Measurements from ENCODE around the gene DENND6B. TPM values are rescaled to one million over a fixed set of nuclear protein-coding genes. Genes with fewer than 3 reads are reported as not detected.

The DENND6B gene
- polyA plus RNA-seq, 1 donor: 5.2 TPM

Other genes with a start within 250 kb of the DENND6B start
- 1.2 TPM for gene MLC1, start 241.6 kb downstream of the DENND6B start, polyA plus RNA-seq (ENCODE audit: insufficient read length)
- 0.82 TPM for gene MOV10L1, start 237.0 kb downstream of the DENND6B start, polyA plus RNA-seq (ENCODE audit: insufficient read length)
- gene PANX2, start 156.3 kb downstream of the DENND6B start, polyA plus RNA-seq (ENCODE audit: insufficient read length): 0.18 TPM
- gene TRABD, start 141.1 kb downstream of the DENND6B start, polyA plus RNA-seq (ENCODE audit: insufficient read length): 19.5 TPM
- 15.7 TPM for gene SELENOO, start 126.0 kb downstream of the DENND6B start, polyA plus RNA-seq (ENCODE audit: insufficient read length)
- 27.3 TPM for gene TUBGCP6, start 82.0 kb downstream of the DENND6B start, polyA plus RNA-seq (ENCODE audit: insufficient read length)
- gene HDAC10, start 75.7 kb downstream of the DENND6B start, polyA plus RNA-seq (ENCODE audit: insufficient read length): 14.5 TPM
- gene MAPK12, start 65.3 kb downstream of the DENND6B start, polyA plus RNA-seq (ENCODE audit: insufficient read length): 33.2 TPM
- gene MAPK11, start 56.6 kb downstream of the DENND6B start, polyA plus RNA-seq (ENCODE audit: insufficient read length): 5.6 TPM
- 77.0 TPM for gene PLXNB2, start 19.4 kb downstream of the DENND6B start, polyA plus RNA-seq (ENCODE audit: insufficient read length)
- 35.5 TPM for gene PPP6R2, start 16.3 kb upstream of the DENND6B start, polyA plus RNA-seq (ENCODE audit: insufficient read length)
- 39.9 TPM for gene SBF1, start 148.0 kb upstream of the DENND6B start, polyA plus RNA-seq (ENCODE audit: insufficient read length)
- 0.30 TPM for gene ADM2, start 154.5 kb upstream of the DENND6B start, polyA plus RNA-seq (ENCODE audit: insufficient read length)
- 0.15 TPM for gene MIOX, start 159.8 kb upstream of the DENND6B start, polyA plus RNA-seq (ENCODE audit: insufficient read length)
- gene LMF2, start 180.7 kb upstream of the DENND6B start, polyA plus RNA-seq (ENCODE audit: insufficient read length): 36.6 TPM
- gene NCAPH2, start 181.2 kb upstream of the DENND6B start, polyA plus RNA-seq (ENCODE audit: insufficient read length): 31.3 TPM
- gene SCO2, start 198.6 kb upstream of the DENND6B start, polyA plus RNA-seq (ENCODE audit: insufficient read length): 1.6 TPM
- 2.8 TPM for gene TYMP, start 203.0 kb upstream of the DENND6B start, polyA plus RNA-seq (ENCODE audit: insufficient read length)
- gene KLHDC7B, start 218.9 kb upstream of the DENND6B start, polyA plus RNA-seq (ENCODE audit: insufficient read length): 0.03 TPM
- not detected for gene SYCE3, start 235.9 kb upstream of the DENND6B start, polyA plus RNA-seq (ENCODE audit: insufficient read length)

All from forelimb muscle (tissue), 1 donor.